B cell (primary cell): ENCODE results near the gene MEG3.

Experiments used
- CTCF ChIP-seq: fragments of 200-600 bp; IDR thresholded peaks from one replicate; pipeline ENCODE4 v1.8.0; 2022; ENCODE audit warnings: antibody characterized with exemption, mild to moderate bottlenecking
- EZH2 ChIP-seq: IDR thresholded peaks from 2 replicates; pipeline ENCODE4 v1.6.1; 2012; ENCODE audit warnings: borderline replicate concordance, low read depth, mild to moderate bottlenecking, moderate library complexity, low read length; ENCODE audit not compliant: insufficient read depth, poor library complexity, severe bottlenecking

- TF ChIP-seq CTCF = no peak
- TF ChIP-seq EZH2 = no peak
These were observed 81.3 kb downstream of the MEG3 start for GRCh38 chr14:100907240-100907639.
